ENCODE results near the gene MRPL30.
A peak's percentile ranks its signal among the peaks of the same experiment; 100 is the strongest.
"Not testable (repeated sequence)": the region's sequence is repeated elsewhere in the genome, so short reads cannot be mapped to it uniquely, and the experiment has no call there.

The MRPL30 gene

GRCh38 chr2:99180755-99181623, at the start of gene MRPL30, which contains the start of gene MITD1:
MRPL30 (plus strand) TSS chr2:99181184; CDS start chr2:99186204, 5,020 bp downstream.
MITD1 (minus strand) TSS chr2:99181058; CDS start chr2:99180981, 77 bp downstream.
- peak; percentile 86 for DNase-seq (ENCODE audit: low read depth)

- DNase-seq (ENCODE audit: low read depth) = not testable (repeated sequence)
These were observed 45.9 kb upstream of the MRPL30 start for GRCh38 chr2:99135044-99135556.

- no peak for DNase-seq (ENCODE audit: low read depth)
These were observed 42.0 kb upstream of the MRPL30 start for GRCh38 chr2:99139003-99139402.

- no peak for DNase-seq (ENCODE audit: low read depth)
These were observed 40.7 kb upstream of the MRPL30 start for GRCh38 chr2:99140056-99140859.

DNA sequence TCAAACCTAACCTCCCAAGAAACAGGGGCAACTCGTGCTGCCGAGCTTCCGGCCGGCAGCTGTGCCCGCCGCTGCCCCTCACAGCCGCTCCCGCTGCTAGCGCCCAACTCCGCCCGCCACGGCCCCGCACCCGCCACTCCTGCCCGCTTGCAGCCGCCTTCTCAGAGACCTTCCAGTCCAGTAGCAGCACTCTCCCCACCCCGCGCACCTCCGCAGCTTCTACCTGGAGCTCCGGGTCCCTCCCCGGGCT, 40.2 kb upstream of the MRPL30 start:
- no peak for DNase-seq (ENCODE audit: low read depth)

DNA sequence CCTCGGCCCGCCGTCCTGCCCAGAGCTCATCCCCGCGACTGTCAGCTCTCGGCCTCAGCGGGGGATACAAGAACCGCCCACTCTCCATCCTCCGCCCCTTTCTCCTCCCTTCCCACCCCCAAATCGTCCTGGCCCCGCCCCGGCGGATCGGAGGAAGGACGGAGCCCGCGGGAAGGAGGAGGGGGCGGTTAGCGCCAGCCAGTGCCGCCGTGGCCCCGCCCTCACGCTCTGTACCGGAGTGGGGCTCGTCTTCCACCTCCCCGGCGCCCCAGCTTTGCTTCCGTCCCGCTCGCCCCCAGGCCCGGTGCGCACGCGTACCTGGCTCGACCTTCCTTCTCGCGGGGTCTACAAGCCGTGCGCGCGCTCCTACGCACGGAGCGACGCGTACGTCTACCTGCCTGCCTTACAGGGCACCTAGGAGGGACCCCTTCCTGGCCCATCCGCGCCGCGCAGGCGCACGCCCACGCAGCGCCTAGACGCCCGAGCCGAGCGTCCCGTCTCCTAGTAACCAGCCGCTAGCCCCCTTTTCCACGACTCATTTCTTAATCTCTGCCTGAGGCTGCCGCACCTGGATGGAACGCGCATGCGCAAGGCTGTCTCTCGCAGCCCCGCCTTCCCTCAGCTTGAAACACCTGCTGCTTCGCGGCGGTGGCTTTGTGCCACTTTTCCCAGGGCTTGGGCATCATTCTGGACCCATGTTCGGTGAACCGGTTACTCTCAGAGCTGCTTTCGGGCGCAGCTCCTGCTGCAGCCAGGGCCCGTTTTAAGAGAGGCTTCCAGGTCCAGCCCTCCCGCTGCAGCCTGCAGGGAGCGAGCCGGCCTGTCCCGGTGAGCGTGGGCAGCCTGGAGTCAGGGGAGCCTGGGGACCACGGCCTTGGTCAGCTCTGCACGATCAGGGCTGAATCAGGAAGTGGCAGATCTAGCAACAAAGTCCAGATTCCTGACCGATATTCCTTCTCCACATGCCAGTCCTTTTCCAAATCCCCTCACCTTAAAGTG, 39.6 kb upstream of the MRPL30 start, which contains the start of gene C2orf15:
TSS of gene C2orf15 (plus strand) at position 598 of the 999 bp plus-strand sequence. CDS start 8,852 bp downstream, outside the sequence.
- DNase-seq (ENCODE audit: low read depth) = peak; percentile 37

- DNase-seq (ENCODE audit: low read depth) = no peak
These were observed 30.3 kb upstream of the MRPL30 start for GRCh38 chr2:99150706-99151105.

GRCh38 chr2:99152199-99152895, 28.6 kb upstream of the MRPL30 start:
- DNase-seq (ENCODE audit: low read depth) = no peak

DNA sequence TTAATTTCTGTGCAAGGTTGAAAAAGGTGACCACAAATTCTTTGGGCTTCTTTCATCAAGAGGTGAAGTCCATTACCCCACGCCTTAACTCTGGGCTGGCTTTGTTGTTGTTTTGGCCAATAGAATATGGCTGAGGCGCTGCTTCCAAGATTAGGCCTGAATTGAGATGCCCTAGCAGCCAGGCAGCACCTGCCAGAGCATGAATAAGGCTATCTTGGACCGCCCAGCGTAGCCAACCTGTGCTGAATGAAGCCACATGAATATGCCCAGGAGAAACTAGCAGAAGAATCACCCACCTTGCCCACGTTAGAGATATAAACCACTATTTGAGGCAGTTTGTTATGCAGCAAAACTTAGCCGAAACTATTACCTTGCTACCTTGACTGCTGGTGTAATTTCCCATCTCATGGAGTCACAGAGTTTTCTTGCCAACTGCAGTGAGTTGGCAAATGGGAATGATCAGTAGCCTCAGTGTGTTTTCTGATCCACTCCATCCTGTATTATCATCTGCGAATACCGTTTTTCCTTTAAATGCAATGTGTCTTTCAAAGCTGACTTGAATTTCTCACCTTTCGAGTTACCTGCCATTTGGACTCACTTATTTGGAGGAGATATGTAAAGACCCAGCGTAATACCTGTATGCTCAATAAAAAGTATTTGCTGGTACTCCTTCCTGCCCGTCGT, 26.9 kb upstream of the MRPL30 start:
- DNase-seq (ENCODE audit: low read depth) = no peak

GRCh38 chr2:99154643-99155536, 26.1 kb upstream of the MRPL30 start, which contains the start of the genes LIPT1 and TSGA10:
LIPT1 (plus strand) TSS chr2:99154967; CDS start chr2:99161958, 6,991 bp downstream.
TSGA10 (minus strand) TSS chr2:99154942; CDS start chr2:99109439, 45,503 bp downstream.
- DNase-seq (ENCODE audit: low read depth) = peak; percentile 57

- DNase-seq (ENCODE audit: low read depth) = no peak
These were observed 24.1 kb upstream of the MRPL30 start for GRCh38 chr2:99156891-99157290.

DNA sequence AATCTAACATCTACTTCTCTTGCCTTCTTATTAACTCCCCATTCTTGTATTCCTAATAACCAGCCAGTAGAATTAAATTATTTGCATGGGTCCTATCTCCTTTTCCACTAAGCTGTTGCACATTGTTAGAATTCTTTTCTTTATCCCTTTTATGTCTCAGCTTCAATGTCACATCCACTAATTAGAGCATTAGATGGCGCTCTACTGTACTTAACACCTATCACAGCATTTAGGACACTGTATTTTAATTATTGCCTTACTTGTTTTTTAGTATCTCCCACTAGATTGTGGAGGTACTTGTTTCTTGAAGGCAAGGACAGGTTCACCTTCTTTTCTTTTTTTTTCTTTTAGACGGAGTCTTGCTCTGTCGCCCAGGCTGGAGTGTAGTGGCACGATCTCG, 22.4 kb upstream of the MRPL30 start:
- no peak for DNase-seq (ENCODE audit: low read depth)

DNA sequence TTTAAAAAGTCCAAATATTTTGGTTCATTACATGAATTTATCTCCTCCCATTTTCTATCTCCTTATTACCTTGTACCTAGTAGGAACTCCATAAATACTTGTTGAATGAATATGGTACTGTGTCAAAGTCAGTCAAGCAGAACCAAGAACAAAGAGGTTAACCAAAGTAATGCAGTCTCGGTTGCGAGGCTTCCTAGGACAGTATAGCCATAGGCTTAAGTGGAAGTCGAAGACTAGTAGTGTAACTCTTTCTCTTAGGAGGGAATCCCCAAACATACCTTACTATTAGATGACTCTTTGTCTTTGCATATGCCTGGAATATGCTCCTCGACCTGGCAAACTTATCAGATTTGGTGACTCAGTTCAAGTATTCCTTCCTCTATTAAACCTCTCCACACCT, 21.4 kb upstream of the MRPL30 start:
- no peak for DNase-seq (ENCODE audit: low read depth)

DNA sequence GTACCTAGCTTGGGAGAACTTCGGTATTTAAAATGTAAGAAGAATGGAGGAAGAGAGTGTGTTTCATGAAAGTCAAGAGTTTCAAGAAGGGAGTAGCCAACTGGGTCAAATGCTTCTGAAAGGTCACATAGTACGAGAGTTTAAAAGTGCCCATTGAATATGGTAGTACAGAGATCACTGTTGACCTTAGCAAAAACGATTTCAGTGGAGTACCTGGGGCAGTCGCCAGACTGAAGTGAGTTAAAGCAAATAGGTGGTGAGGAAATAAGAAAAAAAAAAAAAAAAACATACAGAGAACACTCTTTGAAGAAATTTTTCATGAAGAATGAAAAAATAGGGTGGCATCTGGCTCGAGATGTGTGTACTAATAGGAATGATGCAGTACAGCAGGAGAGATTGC, 14.8 kb upstream of the MRPL30 start:
- DNase-seq (ENCODE audit: low read depth) = no peak

GRCh38 chr2:99169534-99169933, 11.4 kb upstream of the MRPL30 start:
- no peak for DNase-seq (ENCODE audit: low read depth)

- DNase-seq (ENCODE audit: low read depth) = no peak
These were observed 9.4 kb upstream of the MRPL30 start for GRCh38 chr2:99171377-99172140.

DNA sequence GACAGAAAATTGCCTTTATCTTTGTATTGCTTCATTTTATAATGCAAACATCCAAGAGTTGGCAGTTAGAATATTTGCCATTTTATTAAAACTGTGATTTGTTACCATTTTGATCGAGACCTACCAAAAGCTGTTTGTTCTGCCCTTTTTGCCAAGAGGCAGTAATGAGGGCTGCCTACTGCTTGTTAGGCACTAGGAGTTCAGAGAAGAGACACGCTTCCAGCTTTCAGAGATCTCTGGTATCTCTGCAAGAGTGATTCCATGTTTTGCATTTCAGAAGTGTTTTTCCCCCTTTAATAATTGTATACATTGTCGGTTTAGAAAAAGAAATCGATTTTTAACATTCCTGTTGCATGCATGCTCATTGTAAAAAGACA, 628 bp downstream of the MRPL30 start:
- DNase-seq (ENCODE audit: low read depth) = no peak

DNA sequence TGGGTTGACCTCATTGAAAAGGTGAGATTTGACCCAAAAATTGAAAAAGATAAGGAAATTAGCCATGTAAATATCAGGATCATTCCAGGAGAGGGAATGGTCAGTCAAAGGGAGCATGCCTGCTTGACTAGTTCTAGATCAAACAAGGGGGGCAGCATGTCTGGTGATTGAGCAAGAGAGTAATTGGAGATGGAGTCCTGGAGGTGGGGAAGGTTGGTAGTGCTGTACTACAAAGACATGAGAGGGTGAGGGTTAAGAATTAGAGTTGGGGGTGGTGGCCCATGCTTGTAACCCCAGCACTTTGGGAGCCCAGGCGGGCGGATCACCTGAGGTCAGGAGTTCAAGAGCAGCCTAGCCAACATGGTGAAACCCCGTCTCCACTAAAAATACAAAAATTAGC, 2.0 kb downstream of the MRPL30 start:
- DNase-seq (ENCODE audit: low read depth) = no peak
